ENCODE results near the gene UBE2M.
"Not testable (repeated sequence)": the region's sequence is repeated elsewhere in the genome, so short reads cannot be mapped to it uniquely, and the experiment has no call there.

UBE2M gene

GRCh38 chr19:58511353-58512208, 46.8 kb downstream of the UBE2M start, which contains the start of gene SLC27A5:
TSS of gene SLC27A5 (minus strand) at chr19:58511992. CDS start at chr19:58511955, 37 bp downstream.
- no peak for DNase-seq (ENCODE audit: low read depth)

GRCh38 chr19:58510084-58510862, 48.1 kb downstream of the UBE2M start:
- DNase-seq (ENCODE audit: low read depth): no peak

GRCh38 chr19:58509731-58510083, 48.7 kb downstream of the UBE2M start:
- DNase-seq (ENCODE audit: low read depth): no peak

- not testable (repeated sequence) for DNase-seq (ENCODE audit: low read depth)
These were observed 50.7 kb downstream of the UBE2M start for GRCh38 chr19:58507602-58508223.
